ENCODE results near the gene NLGN2. TPM values are rescaled to one million over a fixed set of nuclear protein-coding genes. Genes with fewer than 3 reads are reported as not detected.

NLGN2 gene
- total RNA-seq, 1 donor from 2014 or later = 30.3 TPM

GRCh38 chr17:7415784-7416183, 8.1 kb downstream of the NLGN2 start:
- no peak overlapping the region for H3K4me3 Mint-ChIP-seq (ENCODE audit: low read depth)
- H3K27ac Mint-ChIP-seq = no peak overlapping the region
- H3K27me3 Mint-ChIP-seq = no peaks in the 10 kb centered on the region
- H3K4me1 Mint-ChIP-seq (ENCODE audit: low read depth) = peaks cover 9% of the 10 kb centered on the region
- H3K9me3 Mint-ChIP-seq (ENCODE audit: low read depth) = no peaks in the 10 kb centered on the region
- no peak for DNase-seq (ENCODE audit: low spot score, unreplicated experiment)
- peaks cover 1% of the 10 kb centered on the region for H3K36me3 Mint-ChIP-seq (ENCODE audit: insufficient read depth)
- TF ChIP-seq, protein P1, sequence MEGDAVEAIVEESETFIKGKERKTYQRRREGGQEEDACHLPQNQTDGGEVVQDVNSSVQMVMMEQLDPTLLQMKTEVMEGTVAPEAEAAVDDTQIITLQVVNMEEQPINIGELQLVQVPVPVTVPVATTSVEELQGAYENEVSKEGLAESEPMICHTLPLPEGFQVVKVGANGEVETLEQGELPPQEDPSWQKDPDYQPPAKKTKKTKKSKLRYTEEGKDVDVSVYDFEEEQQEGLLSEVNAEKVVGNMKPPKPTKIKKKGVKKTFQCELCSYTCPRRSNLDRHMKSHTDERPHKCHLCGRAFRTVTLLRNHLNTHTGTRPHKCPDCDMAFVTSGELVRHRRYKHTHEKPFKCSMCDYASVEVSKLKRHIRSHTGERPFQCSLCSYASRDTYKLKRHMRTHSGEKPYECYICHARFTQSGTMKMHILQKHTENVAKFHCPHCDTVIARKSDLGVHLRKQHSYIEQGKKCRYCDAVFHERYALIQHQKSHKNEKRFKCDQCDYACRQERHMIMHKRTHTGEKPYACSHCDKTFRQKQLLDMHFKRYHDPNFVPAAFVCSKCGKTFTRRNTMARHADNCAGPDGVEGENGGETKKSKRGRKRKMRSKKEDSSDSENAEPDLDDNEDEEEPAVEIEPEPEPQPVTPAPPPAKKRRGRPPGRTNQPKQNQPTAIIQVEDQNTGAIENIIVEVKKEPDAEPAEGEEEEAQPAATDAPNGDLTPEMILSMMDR (IDR thresholded peaks at IDR 0.05; ENCODE audit: unreplicated experiment) = no peak

- TF ChIP-seq, protein P1 (IDR thresholded peaks at IDR 0.05; ENCODE audit: unreplicated experiment) = no peak
- Mint-ChIP-seq H3K27me3 (no peaks in the 10 kb centered on the region), H3K27ac (no peak overlapping the region), H3K36me3 (ENCODE audit: insufficient read depth) (peaks cover 1% of the 10 kb centered on the region), H3K4me1 (ENCODE audit: low read depth) (peaks cover 9% of the 10 kb centered on the region), H3K4me3 (ENCODE audit: low read depth) (no peak overlapping the region), H3K9me3 (ENCODE audit: low read depth) (no peaks in the 10 kb centered on the region)
- no peak for DNase-seq (ENCODE audit: low spot score, unreplicated experiment)
These were observed 8.7 kb downstream of the NLGN2 start for GRCh38 chr17:7416323-7416722.

- Mint-ChIP-seq H3K36me3 (ENCODE audit: insufficient read depth) (peaks cover under 1% of the 10 kb centered on the region), H3K9me3 (ENCODE audit: low read depth) (no peaks in the 10 kb centered on the region), H3K27ac (no peak overlapping the region), H3K27me3 (no peaks in the 10 kb centered on the region), H3K4me1 (ENCODE audit: low read depth) (peaks cover 9% of the 10 kb centered on the region), H3K4me3 (ENCODE audit: low read depth) (no peak overlapping the region)
- DNase-seq (ENCODE audit: low spot score, unreplicated experiment) = no peak
- TF ChIP-seq, protein P1 (IDR thresholded peaks at IDR 0.05; ENCODE audit: unreplicated experiment) = no peak
These were observed 9.5 kb downstream of the NLGN2 start for GRCh38 chr17:7417056-7417655.

DNA sequence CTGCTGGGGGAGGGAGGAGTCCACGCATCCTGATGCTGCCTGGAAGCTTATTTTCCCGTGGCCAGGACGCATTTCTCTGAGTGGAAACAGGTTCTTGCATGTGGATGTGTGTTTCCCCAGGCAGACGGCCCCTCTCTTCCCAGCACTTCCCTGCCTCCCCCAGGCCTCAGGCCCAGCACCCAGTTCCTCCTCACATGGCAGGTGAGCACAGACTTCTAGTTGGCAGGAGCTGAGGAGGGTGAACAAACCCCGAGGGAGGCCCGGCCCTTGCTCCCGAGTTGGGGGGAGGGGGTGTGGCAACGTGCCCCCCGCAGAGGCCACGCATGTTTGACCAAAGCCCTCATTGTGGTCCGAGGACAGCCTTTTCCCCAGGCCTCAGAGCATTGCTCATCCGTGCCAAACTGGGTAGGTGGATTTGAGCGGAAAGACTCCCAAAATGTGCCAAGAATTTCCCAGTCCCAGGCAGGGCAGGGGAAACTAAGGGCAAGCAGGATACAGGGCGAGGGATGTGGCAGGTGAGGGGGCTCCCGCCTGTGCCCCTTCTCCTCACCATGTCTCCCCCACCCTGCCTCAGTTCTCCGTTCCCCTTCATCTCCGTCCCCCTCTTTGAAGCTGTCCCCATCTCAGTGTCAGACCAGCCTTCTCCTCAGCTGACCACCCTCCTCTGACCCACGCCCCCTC, 11.0 kb downstream of the NLGN2 start:
- TF ChIP-seq, protein P1 (IDR thresholded peaks at IDR 0.05; ENCODE audit: unreplicated experiment) = no peak
- peaks cover 7% of the 10 kb centered on the region for H3K4me1 Mint-ChIP-seq (ENCODE audit: low read depth)
- no peaks in the 10 kb centered on the region for H3K27me3 Mint-ChIP-seq
- H3K4me3 Mint-ChIP-seq (ENCODE audit: low read depth) = no peak overlapping the region
- no peaks in the 10 kb centered on the region for H3K9me3 Mint-ChIP-seq (ENCODE audit: low read depth)
- DNase-seq (ENCODE audit: low spot score, unreplicated experiment) = no peak
- H3K36me3 Mint-ChIP-seq (ENCODE audit: insufficient read depth) = no peaks in the 10 kb centered on the region
- no peak overlapping the region for H3K27ac Mint-ChIP-seq

GRCh38 chr17:7419819-7420610, 12.4 kb downstream of the NLGN2 start, which contains the start of gene SPEM1:
Gene SPEM1 (plus strand): TSS chr17:7420324. CDS start chr17:7420385, 61 bp downstream.
- TF ChIP-seq, protein P1 (IDR thresholded peaks at IDR 0.05; ENCODE audit: unreplicated experiment) = no peak
- Mint-ChIP-seq H3K27me3 (no peaks in the 10 kb centered on the region), H3K4me1 (ENCODE audit: low read depth) (peaks cover 7% of the 10 kb centered on the region), H3K27ac (peak within 1 kb of the TSS; percentile 88), H3K9me3 (ENCODE audit: low read depth) (no peaks in the 10 kb centered on the region), H3K4me3 (ENCODE audit: low read depth) (no peak within 1 kb of the TSS), H3K36me3 (ENCODE audit: insufficient read depth) (no peaks in the 10 kb centered on the region)
- no peak for DNase-seq (ENCODE audit: low spot score, unreplicated experiment)
